ENCODE results near the gene LRRFIP1.

LRRFIP1 gene

GRCh38 chr2:237816531-237816930, 189.1 kb downstream of the LRRFIP1 start:
- Mint-ChIP-seq H3K36me3 (ENCODE audit: insufficient read depth) (no peaks in the 10 kb centered on the region), H3K4me3 (no peak overlapping the region), H3K27ac (no peak overlapping the region), H3K4me1 (ENCODE audit: low read depth in 2 of 2) (no peaks in the 10 kb centered on the region), H3K27me3 (no peaks in the 10 kb centered on the region), H3K9me3 (no peaks in the 10 kb centered on the region)
- ATAC-seq (replicated peaks) = no peak
- no peak for DNase-seq

- Mint-ChIP-seq H3K36me3 (ENCODE audit: insufficient read depth) (no peaks in the 10 kb centered on the region), H3K9me3 (no peaks in the 10 kb centered on the region), H3K27me3 (no peaks in the 10 kb centered on the region), H3K27ac (no peak overlapping the region), H3K4me3 (no peak overlapping the region), H3K4me1 (ENCODE audit: low read depth in 2 of 2) (no peaks in the 10 kb centered on the region)
- ATAC-seq (replicated peaks) (no peak), DNase-seq (no peak)
These were observed 190.7 kb downstream of the LRRFIP1 start for GRCh38 chr2:237818066-237818473.

GRCh38 chr2:237819231-237819630, 191.8 kb downstream of the LRRFIP1 start:
- no peaks in the 10 kb centered on the region for H3K9me3 Mint-ChIP-seq
- no peaks in the 10 kb centered on the region for H3K36me3 Mint-ChIP-seq (ENCODE audit: insufficient read depth)
- H3K27ac Mint-ChIP-seq = no peak overlapping the region
- ATAC-seq (replicated peaks) (no peak), DNase-seq (no peak)
- no peaks in the 10 kb centered on the region for H3K27me3 Mint-ChIP-seq
- no peak overlapping the region for H3K4me3 Mint-ChIP-seq
- no peaks in the 10 kb centered on the region for H3K4me1 Mint-ChIP-seq (ENCODE audit: low read depth in 2 of 2)

- ATAC-seq (replicated peaks) (no peak), DNase-seq (no peak)
- Mint-ChIP-seq H3K9me3 (no peaks in the 10 kb centered on the region), H3K27ac (no peak overlapping the region), H3K36me3 (ENCODE audit: insufficient read depth) (peaks cover 3% of the 10 kb centered on the region), H3K4me1 (ENCODE audit: low read depth in 2 of 2) (no peaks in the 10 kb centered on the region), H3K27me3 (no peaks in the 10 kb centered on the region), H3K4me3 (no peak overlapping the region)
These were observed 193.0 kb downstream of the LRRFIP1 start for GRCh38 chr2:237820421-237820820.

- no peaks in the 10 kb centered on the region for H3K27me3 Mint-ChIP-seq
- H3K4me3 Mint-ChIP-seq = no peak overlapping the region
- DNase-seq = no peak
- no peaks in the 10 kb centered on the region for H3K4me1 Mint-ChIP-seq (ENCODE audit: low read depth in 2 of 2)
- no peak for ATAC-seq (replicated peaks)
- H3K36me3 Mint-ChIP-seq (ENCODE audit: insufficient read depth) = peaks cover 3% of the 10 kb centered on the region
- no peak overlapping the region for H3K27ac Mint-ChIP-seq
- no peaks in the 10 kb centered on the region for H3K9me3 Mint-ChIP-seq
These were observed 196.2 kb downstream of the LRRFIP1 start for GRCh38 chr2:237823544-237823943.

GRCh38 chr2:237824085-237824484, 196.7 kb downstream of the LRRFIP1 start:
- Mint-ChIP-seq H3K27me3 (no peaks in the 10 kb centered on the region), H3K9me3 (no peaks in the 10 kb centered on the region), H3K4me1 (ENCODE audit: low read depth in 2 of 2) (no peaks in the 10 kb centered on the region), H3K27ac (no peak overlapping the region), H3K36me3 (ENCODE audit: insufficient read depth) (peaks cover 3% of the 10 kb centered on the region), H3K4me3 (no peak overlapping the region)
- ATAC-seq (replicated peaks) (no peak), DNase-seq (no peak)

GRCh38 chr2:237827421-237827987, 200.1 kb downstream of the LRRFIP1 start:
- Mint-ChIP-seq H3K9me3 (no peaks in the 10 kb centered on the region), H3K36me3 (ENCODE audit: insufficient read depth) (peaks cover 3% of the 10 kb centered on the region), H3K4me1 (ENCODE audit: low read depth in 2 of 2) (no peaks in the 10 kb centered on the region), H3K27ac (no peak overlapping the region), H3K27me3 (no peaks in the 10 kb centered on the region), H3K4me3 (no peak overlapping the region)
- no peak for ATAC-seq (replicated peaks)
- no peak for DNase-seq
